ENCODE measurements around the gene TSPAN18. TPM values are rescaled to one million over a fixed set of nuclear protein-coding genes. Genes with fewer than 3 reads are reported as not detected.

The TSPAN18 gene
- total RNA-seq, 4 donors from 2014 or later = 6.7 to 13.1 (median 7.9) TPM

GRCh38 chr11:44964526-44965209, 237.9 kb downstream of the TSPAN18 start:
- WGBS, 2 donors = 66 to 81% methylated on average over 9 of the region's 9 CpGs

GRCh38 chr11:44966694-44967093, 239.9 kb downstream of the TSPAN18 start:
- TF ChIP-seq, protein P1, sequence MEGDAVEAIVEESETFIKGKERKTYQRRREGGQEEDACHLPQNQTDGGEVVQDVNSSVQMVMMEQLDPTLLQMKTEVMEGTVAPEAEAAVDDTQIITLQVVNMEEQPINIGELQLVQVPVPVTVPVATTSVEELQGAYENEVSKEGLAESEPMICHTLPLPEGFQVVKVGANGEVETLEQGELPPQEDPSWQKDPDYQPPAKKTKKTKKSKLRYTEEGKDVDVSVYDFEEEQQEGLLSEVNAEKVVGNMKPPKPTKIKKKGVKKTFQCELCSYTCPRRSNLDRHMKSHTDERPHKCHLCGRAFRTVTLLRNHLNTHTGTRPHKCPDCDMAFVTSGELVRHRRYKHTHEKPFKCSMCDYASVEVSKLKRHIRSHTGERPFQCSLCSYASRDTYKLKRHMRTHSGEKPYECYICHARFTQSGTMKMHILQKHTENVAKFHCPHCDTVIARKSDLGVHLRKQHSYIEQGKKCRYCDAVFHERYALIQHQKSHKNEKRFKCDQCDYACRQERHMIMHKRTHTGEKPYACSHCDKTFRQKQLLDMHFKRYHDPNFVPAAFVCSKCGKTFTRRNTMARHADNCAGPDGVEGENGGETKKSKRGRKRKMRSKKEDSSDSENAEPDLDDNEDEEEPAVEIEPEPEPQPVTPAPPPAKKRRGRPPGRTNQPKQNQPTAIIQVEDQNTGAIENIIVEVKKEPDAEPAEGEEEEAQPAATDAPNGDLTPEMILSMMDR (IDR thresholded peaks at IDR 0.05) = no peak
- no peak for TF ChIP-seq EP300 (IDR thresholded peaks at IDR 0.05)
- no peak for TF ChIP-seq POLR2A (IDR thresholded peaks at IDR 0.05)
- no peak overlapping the region for H3K4me3 ChIP-seq
- no peaks in the 10 kb centered on the region for H3K4me1 ChIP-seq
- no peak for DNase-seq (ENCODE audit: low spot score in 2 of 2)
- H3K9me3 ChIP-seq = no peaks in the 10 kb centered on the region
- no peaks in the 10 kb centered on the region for H3K27me3 ChIP-seq
- WGBS, 2 donors = 63 to 76% methylated on average over 6 of the region's 6 CpGs
- H3K27ac ChIP-seq = no peak overlapping the region
- no peaks in the 10 kb centered on the region for H3K36me3 ChIP-seq

More at GRCh38 chr11:44964526-44965209, 237.9 kb downstream of the TSPAN18 start:
- H3K27ac ChIP-seq = no peak overlapping the region
- H3K4me3 ChIP-seq = no peak overlapping the region
- DNase-seq (ENCODE audit: low spot score in 2 of 2) = no peak
- TF ChIP-seq, protein P1 (IDR thresholded peaks at IDR 0.05) = no peak
- no peak for TF ChIP-seq POLR2A (IDR thresholded peaks at IDR 0.05)
- TF ChIP-seq EP300 (IDR thresholded peaks at IDR 0.05) = no peak
- H3K36me3 ChIP-seq = no peaks in the 10 kb centered on the region
- H3K4me1 ChIP-seq = no peaks in the 10 kb centered on the region
- H3K9me3 ChIP-seq = no peaks in the 10 kb centered on the region
- H3K27me3 ChIP-seq = no peaks in the 10 kb centered on the region

DNA sequence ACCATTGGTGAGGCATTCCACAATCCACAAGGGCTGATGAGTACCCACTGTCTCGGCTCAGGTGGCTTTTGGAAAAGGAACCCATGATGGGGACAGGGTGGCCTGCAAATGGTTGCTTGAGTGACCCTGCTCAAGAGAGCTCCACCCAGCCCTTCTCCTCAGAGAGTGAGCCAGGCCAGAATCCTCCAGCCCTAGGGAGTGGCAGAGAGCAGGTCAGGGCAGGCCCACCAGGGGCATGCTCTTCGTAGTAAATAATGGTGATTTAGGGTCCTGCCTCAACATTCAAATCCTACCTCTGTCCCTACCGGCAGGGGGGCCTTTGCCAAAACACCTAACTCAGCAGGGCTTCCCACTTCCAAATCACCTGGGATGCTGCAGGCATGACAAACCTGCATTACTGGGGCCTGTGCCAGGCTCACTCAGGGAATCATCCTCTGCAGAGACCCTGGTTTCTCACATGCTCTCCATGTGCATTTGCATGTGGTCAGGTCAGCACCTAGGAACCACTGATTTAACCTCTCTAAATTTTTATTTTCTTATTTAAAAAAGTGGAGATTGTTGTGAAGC, 241.3 kb downstream of the TSPAN18 start:
- TF ChIP-seq EP300 (IDR thresholded peaks at IDR 0.05) (no peak), POLR2A (IDR thresholded peaks at IDR 0.05) (no peak)
- TF ChIP-seq, protein P1 (IDR thresholded peaks at IDR 0.05) = no peak
- H3K4me1 ChIP-seq = no peaks in the 10 kb centered on the region

GRCh38 chr11:44968510-44968909, 241.7 kb downstream of the TSPAN18 start:
- no peak overlapping the region for H3K27ac ChIP-seq
- no peak overlapping the region for H3K4me3 ChIP-seq
- no peaks in the 10 kb centered on the region for H3K4me1 ChIP-seq
- 89 to 90% methylated on average over 3 of the region's 3 CpGs for WGBS, 2 donors
- no peaks in the 10 kb centered on the region for H3K27me3 ChIP-seq
- TF ChIP-seq POLR2A (IDR thresholded peaks at IDR 0.05) (no peak), EP300 (IDR thresholded peaks at IDR 0.05) (no peak)
- no peaks in the 10 kb centered on the region for H3K9me3 ChIP-seq
- no peak for DNase-seq (ENCODE audit: low spot score in 2 of 2)
- H3K36me3 ChIP-seq = no peaks in the 10 kb centered on the region

More for the DNA sequence above, 241.3 kb downstream of the TSPAN18 start:
- H3K27ac ChIP-seq = no peak overlapping the region
- no peaks in the 10 kb centered on the region for H3K27me3 ChIP-seq
- no peaks in the 10 kb centered on the region for H3K36me3 ChIP-seq
- WGBS, 2 donors = 77 to 83% methylated on average over 3 of the region's 3 CpGs
- no peaks in the 10 kb centered on the region for H3K9me3 ChIP-seq
- H3K4me3 ChIP-seq = no peak overlapping the region
- DNase-seq (ENCODE audit: low spot score in 2 of 2) = no peak

DNA sequence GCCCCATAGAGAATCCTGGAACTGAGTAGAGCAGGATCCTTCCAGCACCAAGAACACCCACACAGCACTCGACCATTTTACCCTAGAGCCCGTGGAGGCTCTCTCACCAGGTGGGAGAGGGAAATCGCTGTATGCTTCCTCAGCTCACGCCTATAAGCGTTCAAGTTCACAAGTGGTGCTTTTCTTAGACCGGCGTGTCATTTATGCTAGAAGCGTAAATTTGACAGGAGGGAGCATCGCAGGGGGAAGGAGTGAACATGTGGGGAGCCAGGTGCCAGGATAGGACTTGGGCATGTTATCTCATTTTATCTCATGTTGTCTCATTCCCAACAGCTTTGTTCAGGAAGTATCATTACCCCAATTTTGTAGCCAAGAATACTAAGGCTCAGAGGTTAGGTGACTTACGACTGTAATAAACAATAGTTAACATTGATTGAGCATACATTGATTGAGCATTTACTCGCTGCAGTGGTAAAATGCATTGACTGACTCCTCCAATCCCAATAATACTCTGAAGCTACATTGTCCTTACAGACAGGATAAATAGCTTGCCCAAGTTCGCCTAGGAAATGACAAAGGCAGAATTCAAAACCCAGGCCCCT, 243.0 kb downstream of the TSPAN18 start:
- H3K27me3 ChIP-seq = no peaks in the 10 kb centered on the region
- 76 to 84% methylated on average over 12 of the region's 12 CpGs for WGBS, 2 donors

More for the DNA sequence above, 243.0 kb downstream of the TSPAN18 start:
- DNase-seq (ENCODE audit: low spot score in 2 of 2) = no peak
- H3K4me1 ChIP-seq = no peaks in the 10 kb centered on the region
- H3K36me3 ChIP-seq = no peaks in the 10 kb centered on the region
- H3K9me3 ChIP-seq = no peaks in the 10 kb centered on the region
- H3K4me3 ChIP-seq = no peak overlapping the region
- TF ChIP-seq EP300 (IDR thresholded peaks at IDR 0.05) (no peak), POLR2A (IDR thresholded peaks at IDR 0.05) (no peak)
- TF ChIP-seq, protein P1 (IDR thresholded peaks at IDR 0.05) = no peak
- H3K27ac ChIP-seq = no peak overlapping the region

Data from tibial nerve (tissue), 4 donors.